Vagina (tissue), 2 donors: Measurements from ENCODE around the gene MLNR. TPM values are rescaled to one million over a fixed set of nuclear protein-coding genes. Genes with fewer than 3 reads are reported as not detected.

ENCODE experiments used
- DNase-seq, 2 donors: peaks; one replicate each; pipeline ENCODE4 v3.0.0-alpha.2; 2017; ENCODE audit errors: extremely low spot score in 2 of 2
- H3K27ac ChIP-seq: fragments of 200-600 bp; sonication (generic); one replicate; pipeline ENCODE4 v1.5.1; 2019
- H3K27me3 ChIP-seq: fragments of 200-600 bp; sonication (generic); one replicate; pipeline ENCODE4 v1.5.1; 2019
- H3K36me3 ChIP-seq, 2 donors: fragments of 200-600 bp; sonication (generic); one replicate each; pipeline ENCODE4 v1.5.1; 2017 to 2019
- H3K4me1 ChIP-seq: fragments of 200-600 bp; sonication (generic); one replicate; pipeline ENCODE4 v1.5.1; 2019
- H3K4me3 ChIP-seq, 2 donors: fragments of 200-600 bp; sonication (generic); 1 replicate in 1 of 2; 2 replicates in 1 of 2; pipeline ENCODE4 v1.5.1; 2016 to 2019
- H3K9me3 ChIP-seq: fragments of 200-600 bp; sonication (generic); one replicate; pipeline ENCODE4 v1.5.1; 2019
- CTCF ChIP-seq, 3 experiments: fragments of 450-650 bp in 2 of 3; fragments of 200-600 bp in 1 of 3; sonication (generic) in 1 of 3; IDR thresholded peaks; one replicate each; pipeline ENCODE4 v1.5.1; 2017 to 2019; ENCODE audit warnings: antibody characterized with exemption in 3 of 3, mild to moderate bottlenecking in 2 of 3, moderate library complexity in 2 of 3
- POLR2A ChIP-seq, 2 donors: fragments of 450-650 bp; IDR thresholded peaks; one replicate each; pipeline ENCODE4 v1.6.1; 2017; ENCODE audit warnings: antibody characterized with exemption in 2 of 2, mild to moderate bottlenecking in 2 of 2, moderate library complexity in 2 of 2
- POLR2AphosphoS5 ChIP-seq, 2 donors: sonication (generic); formaldehyde crosslinking; IDR thresholded peaks; one replicate each; pipeline ENCODE4 v1.9.0; 2017; ENCODE audit warnings: antibody characterized with exemption in 2 of 2, mild to moderate bottlenecking in 2 of 2, low read depth in 1 of 2; ENCODE audit not compliant: insufficient read depth in 1 of 2
- intact Hi-C: fragments of 100-400 bp; cut with DNase I; formaldehyde crosslinking; loops from one replicate; pipeline ENCODE4 v1.15.1; 2023
- total RNA-seq: library from RNA; depleted of rRNA; stranded (reverse); fragments of >200 nt; gene quantifications from one replicate; pipeline ENCODE4 v1.2.3, GENCODE V29; 2016

MLNR gene
- total RNA-seq, 1 donor from 2014 or later, result not detected

- peaks cover 0 to 68% of the 10 kb centered on the region in 2 donors for H3K36me3 ChIP-seq
- H3K27me3 ChIP-seq, result no peaks in the 10 kb centered on the region
- no peak for DNase-seq
- H3K4me1 ChIP-seq, result no peaks in the 10 kb centered on the region
- no peak overlapping the region for H3K27ac ChIP-seq
- TF ChIP-seq POLR2AphosphoS5 (IDR thresholded peaks at IDR 0.05; ENCODE audit: insufficient read depth in 1 of 2, low read depth in 1 of 2), result no peak
- H3K9me3 ChIP-seq, result no peaks in the 10 kb centered on the region
- intact Hi-C loops, result no loop called here
- no peak overlapping the region for H3K4me3 ChIP-seq
Measured at GRCh38 chr13:49190901-49191300, 29.2 kb upstream of the MLNR start.

- Histone ChIP-seq H3K9me3 (no peaks in the 10 kb centered on the region), H3K27ac (no peak overlapping the region), H3K36me3 (peaks cover 0 to 37% of the 10 kb centered on the region in 2 donors), H3K27me3 (no peaks in the 10 kb centered on the region), H3K4me1 (no peaks in the 10 kb centered on the region), H3K4me3 (no peak overlapping the region)
- no peak for TF ChIP-seq CTCF (IDR thresholded peaks at IDR 0.05)
- no peak for TF ChIP-seq POLR2A (IDR thresholded peaks at IDR 0.05)
- no peak for TF ChIP-seq POLR2AphosphoS5 (IDR thresholded peaks at IDR 0.05; ENCODE audit: insufficient read depth in 1 of 2, low read depth in 1 of 2)
- DNase-seq, result no peak
- intact Hi-C loops, result no loop called here
Measured at GRCh38 chr13:49206641-49207040, 13.5 kb upstream of the MLNR start.

- TF ChIP-seq POLR2AphosphoS5 (IDR thresholded peaks at IDR 0.05; ENCODE audit: insufficient read depth in 1 of 2, low read depth in 1 of 2) (no peak), POLR2A (IDR thresholded peaks at IDR 0.05) (no peak), CTCF (IDR thresholded peaks at IDR 0.05) (no peak)
- intact Hi-C loops, result no loop called here
- no peak overlapping the region for H3K4me3 ChIP-seq
- peaks cover 0 to 22% of the 10 kb centered on the region in 2 donors for H3K36me3 ChIP-seq
- no peaks in the 10 kb centered on the region for H3K27me3 ChIP-seq
- no peaks in the 10 kb centered on the region for H3K9me3 ChIP-seq
- no peaks in the 10 kb centered on the region for H3K4me1 ChIP-seq
- no peak overlapping the region for H3K27ac ChIP-seq
- DNase-seq, result no peak
Measured at GRCh38 chr13:49208619-49209018, 11.5 kb upstream of the MLNR start.

GRCh38 chr13:49210114-49210513 lies 10.0 kb upstream of the MLNR start:
- intact Hi-C loops, result no loop called here
- TF ChIP-seq POLR2A (IDR thresholded peaks at IDR 0.05), result no peak
- TF ChIP-seq CTCF (IDR thresholded peaks at IDR 0.05), result no peak
- no peak for TF ChIP-seq POLR2AphosphoS5 (IDR thresholded peaks at IDR 0.05; ENCODE audit: insufficient read depth in 1 of 2, low read depth in 1 of 2)
- peaks cover 0 to 16% of the 10 kb centered on the region in 2 donors for H3K36me3 ChIP-seq
- no peaks in the 10 kb centered on the region for H3K9me3 ChIP-seq
- H3K27me3 ChIP-seq, result no peaks in the 10 kb centered on the region
- no peaks in the 10 kb centered on the region for H3K4me1 ChIP-seq
- DNase-seq, result no peak
- H3K4me3 ChIP-seq, result no peak overlapping the region
- H3K27ac ChIP-seq, result no peak overlapping the region

GRCh38 chr13:49210669-49211068 lies 9.5 kb upstream of the MLNR start:
- Histone ChIP-seq H3K4me1 (no peaks in the 10 kb centered on the region), H3K27me3 (no peaks in the 10 kb centered on the region), H3K4me3 (no peak overlapping the region), H3K36me3 (peaks cover 0 to 16% of the 10 kb centered on the region in 2 donors), H3K9me3 (no peaks in the 10 kb centered on the region), H3K27ac (no peak overlapping the region)
- intact Hi-C loops, result no loop called here
- no peak for TF ChIP-seq POLR2AphosphoS5 (IDR thresholded peaks at IDR 0.05; ENCODE audit: insufficient read depth in 1 of 2, low read depth in 1 of 2)
- TF ChIP-seq CTCF (IDR thresholded peaks at IDR 0.05), result no peak
- no peak for TF ChIP-seq POLR2A (IDR thresholded peaks at IDR 0.05)
- DNase-seq, result no peak
